HG02943 (cell line): ENCODE measurements around the gene SEMA5A.

Experiments used
- ATAC-seq: cut with Tn5 transposase; IDR thresholded peaks from one replicate; pipeline ENCODE4 v1.9.1; 2021; ENCODE audit warnings: mild to moderate bottlenecking, low read depth, moderate library complexity; ENCODE audit not compliant: unreplicated experiment

Gene SEMA5A

GRCh38 chr5:9148242-9148641 is 397.6 kb downstream of the SEMA5A start:
- no peak for ATAC-seq

GRCh38 chr5:9140711-9141110 is 405.2 kb downstream of the SEMA5A start:
- no peak for ATAC-seq

GRCh38 chr5:9140202-9140601 is 405.7 kb downstream of the SEMA5A start:
- no peak for ATAC-seq

GRCh38 chr5:9139344-9139743 is 406.5 kb downstream of the SEMA5A start:
- no peak for ATAC-seq

GRCh38 chr5:9128136-9128535 is 417.7 kb downstream of the SEMA5A start:
- no peak for ATAC-seq

- no peak for ATAC-seq
Measured at GRCh38 chr5:9126490-9126889, 419.4 kb downstream of the SEMA5A start.

- ATAC-seq: no peak
Measured at GRCh38 chr5:9125852-9126251, 420.0 kb downstream of the SEMA5A start.

- ATAC-seq: no peak
Measured at GRCh38 chr5:9124838-9125237, 421.0 kb downstream of the SEMA5A start.

- ATAC-seq: no peak
Measured at GRCh38 chr5:9124071-9124470, 421.8 kb downstream of the SEMA5A start.

- ATAC-seq: no peak
Measured at GRCh38 chr5:9122528-9122927, 423.3 kb downstream of the SEMA5A start.

- no peak for ATAC-seq
Measured at GRCh38 chr5:9121597-9121996, 424.3 kb downstream of the SEMA5A start.

GRCh38 chr5:9118852-9119251 is 427.0 kb downstream of the SEMA5A start:
- ATAC-seq: no peak

- ATAC-seq: no peak
Measured at GRCh38 chr5:9115093-9115492, 430.8 kb downstream of the SEMA5A start.

- no peak for ATAC-seq
Measured at GRCh38 chr5:9112520-9113291, 433.2 kb downstream of the SEMA5A start.

- ATAC-seq: no peak
Measured at GRCh38 chr5:9108162-9108561, 437.7 kb downstream of the SEMA5A start.

- ATAC-seq: no peak
Measured at GRCh38 chr5:9105851-9106250, 440.0 kb downstream of the SEMA5A start.

GRCh38 chr5:9104571-9105339 is 441.1 kb downstream of the SEMA5A start:
- no peak for ATAC-seq

- no peak for ATAC-seq
Measured at GRCh38 chr5:9103290-9103689, 442.6 kb downstream of the SEMA5A start.

GRCh38 chr5:9099689-9100088 is 446.2 kb downstream of the SEMA5A start:
- no peak for ATAC-seq

- no peak for ATAC-seq
Measured at GRCh38 chr5:9098990-9099389, 446.9 kb downstream of the SEMA5A start.

- no peak for ATAC-seq
Measured at GRCh38 chr5:9094582-9094981, 451.3 kb downstream of the SEMA5A start.
